Spleen (tissue), 7 donors: Measurements from ENCODE around the gene MGMT.

Source experiments
- POLR2A ChIP-seq, 3 donors: fragments of 450-650 bp; IDR thresholded peaks; one replicate each; pipeline ENCODE4 v1.5.1; 2017; ENCODE audit warnings: antibody characterized with exemption in 3 of 3, mild to moderate bottlenecking in 1 of 3
- TF ChIP-seq, protein P1 (sequence below), 11 experiments: fragments of 200-600 bp in 7 of 11; fragments of 450-650 bp in 4 of 11; sonication (generic) in 4 of 11; IDR thresholded peaks in 8 of 11; conservative IDR thresholded peaks in 3 of 11; 1 replicate in 7 of 11; 2 replicates in 4 of 11; pipeline versions ENCODE4 v1.4.0 to v1.8.0; 2016 to 2021; ENCODE audit warnings: antibody characterized with exemption in 11 of 11, inconsistent platforms in 4 of 11, mild to moderate bottlenecking in 1 of 11
- donor health status: DM: no; HTN: no; CAD: no; lungs with moderate emphysema.
- donor health status: DM: no; HTN: no; CAD: no.
- donor health status: DM: no; HTN: no; CAD: no.

DNA sequence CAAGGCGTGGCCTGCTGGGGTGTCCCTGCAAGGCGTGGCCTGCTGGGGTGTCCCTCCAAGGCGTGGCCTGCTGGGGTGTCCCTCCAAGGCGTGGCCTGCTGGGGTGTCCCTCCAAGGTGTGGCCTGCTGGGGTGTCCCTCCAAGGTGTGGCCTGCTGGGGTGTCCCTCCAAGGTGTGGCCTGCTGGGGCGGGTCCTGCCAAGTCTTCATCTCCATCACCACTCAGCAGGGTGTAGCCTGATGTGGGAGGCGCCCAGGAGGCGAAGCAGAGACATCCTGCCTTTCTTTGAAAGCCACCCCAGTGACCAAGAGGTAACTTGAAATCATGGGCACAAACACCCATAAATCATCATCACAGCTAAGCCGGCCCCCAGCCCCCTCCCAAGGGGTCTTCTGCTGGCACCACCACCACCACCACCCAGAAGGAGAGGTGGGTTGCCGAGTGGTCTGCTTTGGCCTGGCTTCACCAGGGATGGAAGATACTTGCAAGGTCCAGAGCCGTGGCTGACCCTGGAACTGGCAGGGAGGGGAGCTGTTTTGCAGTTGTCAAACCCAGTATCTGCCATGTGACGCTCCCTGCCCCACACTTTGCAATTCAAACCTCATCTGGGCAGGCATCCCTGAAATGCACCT is 306.4 kb downstream of the MGMT start:
- TF ChIP-seq, protein P1, sequence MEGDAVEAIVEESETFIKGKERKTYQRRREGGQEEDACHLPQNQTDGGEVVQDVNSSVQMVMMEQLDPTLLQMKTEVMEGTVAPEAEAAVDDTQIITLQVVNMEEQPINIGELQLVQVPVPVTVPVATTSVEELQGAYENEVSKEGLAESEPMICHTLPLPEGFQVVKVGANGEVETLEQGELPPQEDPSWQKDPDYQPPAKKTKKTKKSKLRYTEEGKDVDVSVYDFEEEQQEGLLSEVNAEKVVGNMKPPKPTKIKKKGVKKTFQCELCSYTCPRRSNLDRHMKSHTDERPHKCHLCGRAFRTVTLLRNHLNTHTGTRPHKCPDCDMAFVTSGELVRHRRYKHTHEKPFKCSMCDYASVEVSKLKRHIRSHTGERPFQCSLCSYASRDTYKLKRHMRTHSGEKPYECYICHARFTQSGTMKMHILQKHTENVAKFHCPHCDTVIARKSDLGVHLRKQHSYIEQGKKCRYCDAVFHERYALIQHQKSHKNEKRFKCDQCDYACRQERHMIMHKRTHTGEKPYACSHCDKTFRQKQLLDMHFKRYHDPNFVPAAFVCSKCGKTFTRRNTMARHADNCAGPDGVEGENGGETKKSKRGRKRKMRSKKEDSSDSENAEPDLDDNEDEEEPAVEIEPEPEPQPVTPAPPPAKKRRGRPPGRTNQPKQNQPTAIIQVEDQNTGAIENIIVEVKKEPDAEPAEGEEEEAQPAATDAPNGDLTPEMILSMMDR (IDR thresholded peaks at IDR 0.05 in 8 of 11, conservative IDR thresholded peaks at IDR 0.05 in 3 of 11) = no peak
- no peak for TF ChIP-seq POLR2A (IDR thresholded peaks at IDR 0.05)
